Measurements from ENCODE around the gene DCAF4. TPM values are rescaled to one million over a fixed set of nuclear protein-coding genes. Genes with fewer than 3 reads are reported as not detected.

Gene DCAF4
- total and polyA plus RNA-seq, 2 donors (not counting 1 experiment from before 2014, with no cell fraction given): 10.2 to 20.7 TPM

- Histone ChIP-seq H4K20me1 (ENCODE audit: control insufficient read depth, extremely low read depth, insufficient read depth, low read length) (no peaks in the 10 kb centered on the region), H3K9ac (ENCODE audit: insufficient read depth, low read length) (no peak overlapping the region), H3K4me1 (ENCODE audit: control insufficient read depth, extremely low read depth, insufficient read depth, low read length) (peaks cover 9% of the 10 kb centered on the region), H3K27ac (ENCODE audit: insufficient read depth, low read length) (no peak overlapping the region), H3K79me2 (ENCODE audit: control insufficient read depth, insufficient read depth, low read length) (peaks cover 89% of the 10 kb centered on the region), H3K36me3 (ENCODE audit: control insufficient read depth, insufficient read depth, low read length) (peaks cover 1% of the 10 kb centered on the region), H3K9me3 (ENCODE audit: control insufficient read depth, insufficient read depth, low read depth, low read length) (no peaks in the 10 kb centered on the region), H3K27me3 (ENCODE audit: control insufficient read depth, insufficient read depth, low read length) (no peaks in the 10 kb centered on the region), H2AFZ (ENCODE audit: low read length) (no peak overlapping the region), H3K4me2 (ENCODE audit: extremely low read depth, insufficient read depth, low read length) (no peak overlapping the region), H3K4me3 (replicated peaks in 1 of 4; ENCODE audit: control extremely low read depth in 1 of 4, insufficient read depth in 1 of 4, low read depth in 3 of 4, low read length in 4 of 4) (no peak overlapping the region)
- no peak for DNase-seq (ENCODE audit: low read depth in 2 of 2)
- no peak for TF ChIP-seq CTCF (conservative IDR thresholded peaks at IDR 0.05 in 1 of 2, IDR thresholded peaks at IDR 0.05 in 1 of 2; ENCODE audit: low read depth in 1 of 2, low read length in 2 of 2)
- no peak for TF ChIP-seq EZH2 (IDR thresholded peaks at IDR 0.05; ENCODE audit: low read length, missing control alignments)
Measured at GRCh38 chr14:72887514-72887913, 38.8 kb upstream of the DCAF4 start.

DNA sequence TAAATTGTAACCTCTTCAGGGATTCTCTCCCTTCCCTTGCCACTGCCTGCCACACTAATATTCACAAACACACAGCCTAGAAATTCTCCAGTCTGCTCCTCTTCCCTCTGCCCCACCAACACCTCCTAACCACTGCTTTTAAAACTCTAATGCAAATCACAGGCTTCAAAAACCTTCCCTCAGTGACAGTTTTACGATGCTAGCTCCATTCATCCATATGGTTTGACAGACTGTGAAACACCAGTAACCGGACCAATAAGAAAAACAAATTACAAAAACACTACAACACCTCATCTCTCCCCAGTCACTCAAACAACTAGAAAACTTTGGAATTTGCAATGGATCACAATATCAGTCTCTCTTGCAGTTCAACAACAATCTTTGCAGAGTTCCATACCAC is 38.1 kb upstream of the DCAF4 start:
- Histone ChIP-seq H3K4me3 (replicated peaks in 1 of 4; ENCODE audit: control extremely low read depth in 1 of 4, insufficient read depth in 1 of 4, low read depth in 3 of 4, low read length in 4 of 4) (no peak overlapping the region), H4K20me1 (ENCODE audit: control insufficient read depth, extremely low read depth, insufficient read depth, low read length) (no peaks in the 10 kb centered on the region), H3K79me2 (ENCODE audit: control insufficient read depth, insufficient read depth, low read length) (peaks cover 90% of the 10 kb centered on the region)

GRCh38 chr14:72888636-72889201 is 37.5 kb upstream of the DCAF4 start:
- Histone ChIP-seq H3K79me2 (ENCODE audit: control insufficient read depth, insufficient read depth, low read length) (peaks cover 90% of the 10 kb centered on the region), H4K20me1 (ENCODE audit: control insufficient read depth, extremely low read depth, insufficient read depth, low read length) (no peaks in the 10 kb centered on the region), H2AFZ (ENCODE audit: low read length) (no peak overlapping the region), H3K9ac (ENCODE audit: insufficient read depth, low read length) (no peak overlapping the region), H3K4me3 (replicated peaks in 1 of 4; ENCODE audit: control extremely low read depth in 1 of 4, insufficient read depth in 1 of 4, low read depth in 3 of 4, low read length in 4 of 4) (no peak overlapping the region), H3K27ac (ENCODE audit: insufficient read depth, low read length) (no peak overlapping the region), H3K27me3 (ENCODE audit: control insufficient read depth, insufficient read depth, low read length) (no peaks in the 10 kb centered on the region), H3K9me3 (ENCODE audit: control insufficient read depth, insufficient read depth, low read depth, low read length) (no peaks in the 10 kb centered on the region), H3K4me1 (ENCODE audit: control insufficient read depth, extremely low read depth, insufficient read depth, low read length) (peaks cover 9% of the 10 kb centered on the region), H3K36me3 (ENCODE audit: control insufficient read depth, insufficient read depth, low read length) (peaks cover 1% of the 10 kb centered on the region), H3K4me2 (ENCODE audit: extremely low read depth, insufficient read depth, low read length) (no peak overlapping the region)
- TF ChIP-seq CTCF (conservative IDR thresholded peaks at IDR 0.05 in 1 of 2, IDR thresholded peaks at IDR 0.05 in 1 of 2; ENCODE audit: low read depth in 1 of 2, low read length in 2 of 2) (no peak), EZH2 (IDR thresholded peaks at IDR 0.05; ENCODE audit: low read length, missing control alignments) (no peak)
- peak; percentile 48 to 62 for DNase-seq (ENCODE audit: low read depth in 2 of 2)

More for the DNA sequence above, 38.1 kb upstream of the DCAF4 start:
- H3K27me3 ChIP-seq (ENCODE audit: control insufficient read depth, insufficient read depth, low read length): no peaks in the 10 kb centered on the region
- no peak overlapping the region for H3K9ac ChIP-seq (ENCODE audit: insufficient read depth, low read length)
- no peak overlapping the region for H3K27ac ChIP-seq (ENCODE audit: insufficient read depth, low read length)
- H3K36me3 ChIP-seq (ENCODE audit: control insufficient read depth, insufficient read depth, low read length): peaks cover 1% of the 10 kb centered on the region
- peaks cover 9% of the 10 kb centered on the region for H3K4me1 ChIP-seq (ENCODE audit: control insufficient read depth, extremely low read depth, insufficient read depth, low read length)
- H3K4me2 ChIP-seq (ENCODE audit: extremely low read depth, insufficient read depth, low read length): no peak overlapping the region
- no peak for DNase-seq (ENCODE audit: low read depth in 2 of 2)
- no peak overlapping the region for H2AFZ ChIP-seq (ENCODE audit: low read length)
- TF ChIP-seq CTCF (conservative IDR thresholded peaks at IDR 0.05 in 1 of 2, IDR thresholded peaks at IDR 0.05 in 1 of 2; ENCODE audit: low read depth in 1 of 2, low read length in 2 of 2): no peak
- TF ChIP-seq EZH2 (IDR thresholded peaks at IDR 0.05; ENCODE audit: low read length, missing control alignments): no peak
- H3K9me3 ChIP-seq (ENCODE audit: control insufficient read depth, insufficient read depth, low read depth, low read length): no peaks in the 10 kb centered on the region
